ENCODE data around the gene ACSL1.
"Not testable (repeated sequence)": the region's sequence is repeated elsewhere in the genome, so short reads cannot be mapped to it uniquely, and the experiment has no call there.

Gene ACSL1

GRCh38 chr4:184825896-184826690 lies at the start of gene ACSL1:
ACSL1 (minus strand) TSS chr4:184825968; CDS start chr4:184803514, 22,454 bp downstream.
- DNase-seq, result no peak

- DNase-seq, result no peak
Measured at GRCh38 chr4:184873054-184873453, 47.3 kb upstream of the ACSL1 start.

- DNase-seq, result no peak
Measured at GRCh38 chr4:184870718-184871117, 45.0 kb upstream of the ACSL1 start.

- no peak for DNase-seq
Measured at GRCh38 chr4:184868623-184869022, 42.9 kb upstream of the ACSL1 start.

- DNase-seq, result no peak
Measured at GRCh38 chr4:184863916-184864315, 38.1 kb upstream of the ACSL1 start.

GRCh38 chr4:184861047-184861446 lies 35.3 kb upstream of the ACSL1 start:
- no peak for DNase-seq

GRCh38 chr4:184860018-184860779 lies 34.4 kb upstream of the ACSL1 start:
- DNase-seq, result no peak

GRCh38 chr4:184857441-184858121 lies 31.8 kb upstream of the ACSL1 start:
- no peak for DNase-seq

GRCh38 chr4:184856277-184856609 lies 30.5 kb upstream of the ACSL1 start:
- no peak for DNase-seq

GRCh38 chr4:184854673-184855072 lies 28.9 kb upstream of the ACSL1 start:
- no peak for DNase-seq

- no peak for DNase-seq
Measured at GRCh38 chr4:184853436-184853835, 27.7 kb upstream of the ACSL1 start.

- DNase-seq, result no peak
Measured at GRCh38 chr4:184851886-184852285, 26.1 kb upstream of the ACSL1 start.

GRCh38 chr4:184851200-184851541 lies 25.4 kb upstream of the ACSL1 start:
- no peak for DNase-seq

- DNase-seq, result no peak
Measured at GRCh38 chr4:184850431-184851199, 24.8 kb upstream of the ACSL1 start.

- DNase-seq, result no peak
Measured at GRCh38 chr4:184850018-184850417, 24.2 kb upstream of the ACSL1 start.

GRCh38 chr4:184849185-184849584 lies 23.4 kb upstream of the ACSL1 start:
- DNase-seq, result no peak

- DNase-seq, result no peak
Measured at GRCh38 chr4:184848510-184848909, 22.7 kb upstream of the ACSL1 start.

- no peak for DNase-seq
Measured at GRCh38 chr4:184846531-184846930, 20.8 kb upstream of the ACSL1 start.

GRCh38 chr4:184845367-184846021 lies 19.7 kb upstream of the ACSL1 start:
- no peak for DNase-seq

GRCh38 chr4:184844742-184845141 lies 19.0 kb upstream of the ACSL1 start:
- no peak for DNase-seq

- DNase-seq, result no peak
Measured at GRCh38 chr4:184843984-184844554, 18.3 kb upstream of the ACSL1 start.

GRCh38 chr4:184839075-184839399 lies 13.3 kb upstream of the ACSL1 start:
- not testable (repeated sequence) for DNase-seq

Data from DMS79 (cell line).